Measurements from ENCODE around the gene PRKN. TPM values are rescaled to one million over a fixed set of nuclear protein-coding genes. Genes with fewer than 3 reads are reported as not detected.

PRKN gene
- total RNA-seq, 1 donor from 2014 or later, result 0.79 TPM

- H3K4me3 ChIP-seq (ENCODE audit: low read depth, low read length), result no peak overlapping the region
- no peak for FAIRE-seq
- H3K36me3 ChIP-seq (ENCODE audit: control insufficient read depth, insufficient read depth, low read length), result no peaks in the 10 kb centered on the region
- TF ChIP-seq, protein P1, sequence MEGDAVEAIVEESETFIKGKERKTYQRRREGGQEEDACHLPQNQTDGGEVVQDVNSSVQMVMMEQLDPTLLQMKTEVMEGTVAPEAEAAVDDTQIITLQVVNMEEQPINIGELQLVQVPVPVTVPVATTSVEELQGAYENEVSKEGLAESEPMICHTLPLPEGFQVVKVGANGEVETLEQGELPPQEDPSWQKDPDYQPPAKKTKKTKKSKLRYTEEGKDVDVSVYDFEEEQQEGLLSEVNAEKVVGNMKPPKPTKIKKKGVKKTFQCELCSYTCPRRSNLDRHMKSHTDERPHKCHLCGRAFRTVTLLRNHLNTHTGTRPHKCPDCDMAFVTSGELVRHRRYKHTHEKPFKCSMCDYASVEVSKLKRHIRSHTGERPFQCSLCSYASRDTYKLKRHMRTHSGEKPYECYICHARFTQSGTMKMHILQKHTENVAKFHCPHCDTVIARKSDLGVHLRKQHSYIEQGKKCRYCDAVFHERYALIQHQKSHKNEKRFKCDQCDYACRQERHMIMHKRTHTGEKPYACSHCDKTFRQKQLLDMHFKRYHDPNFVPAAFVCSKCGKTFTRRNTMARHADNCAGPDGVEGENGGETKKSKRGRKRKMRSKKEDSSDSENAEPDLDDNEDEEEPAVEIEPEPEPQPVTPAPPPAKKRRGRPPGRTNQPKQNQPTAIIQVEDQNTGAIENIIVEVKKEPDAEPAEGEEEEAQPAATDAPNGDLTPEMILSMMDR (IDR thresholded peaks at IDR 0.05; ENCODE audit: insufficient read depth, low read length, severe bottlenecking), result no peak
- no peaks in the 10 kb centered on the region for H3K27me3 ChIP-seq (ENCODE audit: control insufficient read depth, insufficient read depth, low read length)
- DNase-seq (ENCODE audit: low read depth), result no peak
Measured at GRCh38 chr6:161584621-161585340, 1142.8 kb downstream of the PRKN start.

GRCh38 chr6:161584051-161584450 lies 1143.5 kb downstream of the PRKN start:
- H3K36me3 ChIP-seq (ENCODE audit: control insufficient read depth, insufficient read depth, low read length), result no peaks in the 10 kb centered on the region
- no peak overlapping the region for H3K4me3 ChIP-seq (ENCODE audit: low read depth, low read length)
- FAIRE-seq (no peak), DNase-seq (ENCODE audit: low read depth) (peak; percentile 29)
- TF ChIP-seq, protein P1 (IDR thresholded peaks at IDR 0.05; ENCODE audit: insufficient read depth, low read length, severe bottlenecking), result no peak
- H3K27me3 ChIP-seq (ENCODE audit: control insufficient read depth, insufficient read depth, low read length), result no peaks in the 10 kb centered on the region

GRCh38 chr6:161583584-161583983 lies 1144.0 kb downstream of the PRKN start:
- Histone ChIP-seq H3K36me3 (ENCODE audit: control insufficient read depth, insufficient read depth, low read length) (no peaks in the 10 kb centered on the region), H3K4me3 (ENCODE audit: low read depth, low read length) (no peak overlapping the region), H3K27me3 (ENCODE audit: control insufficient read depth, insufficient read depth, low read length) (no peaks in the 10 kb centered on the region)
- TF ChIP-seq, protein P1 (IDR thresholded peaks at IDR 0.05; ENCODE audit: insufficient read depth, low read length, severe bottlenecking), result no peak
- DNase-seq (ENCODE audit: low read depth) (peak; percentile 52), FAIRE-seq (no peak)

DNA sequence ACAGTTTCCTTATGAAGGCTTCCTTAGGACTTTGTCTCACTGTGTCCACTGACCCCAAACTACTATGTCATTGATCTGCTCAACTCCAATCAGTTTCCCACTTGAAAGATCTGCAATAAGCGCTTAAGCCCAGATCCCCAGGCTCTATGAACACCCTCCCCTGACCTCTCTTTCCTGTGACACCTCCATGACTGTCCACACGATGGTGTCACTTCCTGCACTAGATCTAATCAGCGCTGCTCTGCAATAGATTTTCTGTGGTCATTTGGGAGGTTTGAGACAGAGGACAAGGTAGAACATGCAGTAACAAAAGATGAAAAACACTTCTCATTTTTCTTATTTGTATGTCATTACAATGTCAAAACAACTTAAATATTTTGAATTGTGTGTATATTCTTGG lies 1149.1 kb downstream of the PRKN start:
- Histone ChIP-seq H3K27me3 (ENCODE audit: control insufficient read depth, insufficient read depth, low read length) (no peaks in the 10 kb centered on the region), H3K4me3 (ENCODE audit: low read depth, low read length) (no peak overlapping the region), H3K36me3 (ENCODE audit: control insufficient read depth, insufficient read depth, low read length) (no peaks in the 10 kb centered on the region)
- TF ChIP-seq, protein P1 (IDR thresholded peaks at IDR 0.05; ENCODE audit: insufficient read depth, low read length, severe bottlenecking), result no peak
- DNase-seq (ENCODE audit: low read depth), result no peak
- FAIRE-seq, result no peak

DNA sequence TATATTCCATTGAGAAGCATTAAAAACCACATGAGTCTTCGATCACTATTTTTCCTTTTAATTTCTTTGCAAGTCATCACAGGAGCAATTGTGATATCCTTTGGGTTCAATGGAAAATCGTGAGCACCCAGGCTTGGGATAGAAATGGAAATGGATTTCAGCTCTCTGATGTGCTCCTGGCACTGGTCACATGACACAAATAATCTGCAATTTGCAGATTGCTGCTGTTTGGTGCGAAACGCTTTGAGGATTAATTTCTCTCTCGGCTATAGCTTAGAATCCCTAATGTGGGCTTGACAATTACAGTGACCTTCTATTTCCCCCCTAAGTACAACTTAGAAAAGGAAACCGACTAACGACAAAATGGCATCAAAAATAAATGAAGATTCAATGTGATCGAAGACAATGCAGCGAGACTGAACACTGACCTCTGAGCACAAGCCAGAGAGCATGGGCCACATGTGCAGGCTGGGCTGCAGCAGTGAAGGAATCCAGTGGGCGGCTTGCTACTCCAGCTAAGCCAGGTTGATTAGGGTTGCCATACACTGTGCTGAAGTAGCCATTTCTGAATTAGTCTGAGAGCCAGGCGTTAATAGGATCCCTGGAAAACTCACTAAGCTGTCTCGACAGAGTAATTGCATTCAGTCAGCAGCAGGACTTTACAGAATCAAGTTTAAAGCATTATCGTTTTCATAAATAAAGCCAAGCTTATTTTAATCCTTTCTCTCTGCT lies 1151.9 kb downstream of the PRKN start:
- no peak overlapping the region for H3K4me3 ChIP-seq (ENCODE audit: low read depth, low read length)
- no peak for DNase-seq (ENCODE audit: low read depth)
- no peak for FAIRE-seq

More for the DNA sequence above, 1151.9 kb downstream of the PRKN start:
- Histone ChIP-seq H3K36me3 (ENCODE audit: control insufficient read depth, insufficient read depth, low read length) (no peaks in the 10 kb centered on the region), H3K27me3 (ENCODE audit: control insufficient read depth, insufficient read depth, low read length) (no peaks in the 10 kb centered on the region)
- TF ChIP-seq, protein P1 (IDR thresholded peaks at IDR 0.05; ENCODE audit: insufficient read depth, low read length, severe bottlenecking), result no peak

Data from bronchial epithelial cell (primary cell).